A549 (cell line): Measurements from ENCODE around the gene APBB2. TPM values are rescaled to one million over a fixed set of nuclear protein-coding genes. Genes with fewer than 3 reads are reported as not detected.

Source experiments
- ATAC-seq, 2 experiments: fragments of 200-7000 bp in 1 of 2; fragments of >200 bp in 1 of 2; cut with Nextera tagmentation in 1 of 2; cut with Tn5 transposase in 1 of 2; 3 replicates each; pipeline versions ENCODE4 v1.8.0 to v1.9.1; 2018 to 2020; ENCODE audit warnings: mild to moderate bottlenecking in 1 of 2, moderate library complexity in 1 of 2
- CTCF ChIA-PET: fragments of 300-600 bp; sonication (Branson Sonifier 250); formaldehyde crosslinking; extraction: SDS; loops from one replicate; lab custom pipeline; 2021; ENCODE audit warnings: antibody characterized with exemption, inconsistent platforms; lab: Yijun Ruan, JAX
- POLR2A ChIA-PET: fragments of 350-600 bp; formaldehyde crosslinking; extraction: SDS; loops from one replicate; lab custom pipeline; 2021; ENCODE audit warnings: antibody characterized with exemption, inconsistent platforms; lab: Yijun Ruan, JAX
- DNase-seq, 2 experiments: peaks; one replicate each; pipeline versions ENCODE4 v3.0.0 to v3.0.0-alpha.2; 2011 to 2016; ENCODE audit warnings: low read depth in 1 of 2, low spot score in 1 of 2
- FAIRE-seq: peaks from 2 replicates; lab custom pipeline; 2011; peaks lifted over from hg19 to GRCh38; lab: Jason Lieb, UNC
- H3K27ac ChIP-seq, 2 experiments: fragments of >200 bp; sonication (Bioruptor Twin); formaldehyde crosslinking; 3 replicates each; pipeline ENCODE4 v1.5.1; 2016 to 2017
- H3K4me1 ChIP-seq: fragments of >200 bp; sonication (Bioruptor Twin); formaldehyde crosslinking; 3 replicates; pipeline ENCODE4 v1.6.1; 2016
- H3K4me2 ChIP-seq: fragments of >200 bp; sonication (Bioruptor Twin); formaldehyde crosslinking; 3 replicates; pipeline ENCODE4 v1.6.1; 2016
- H3K4me3 ChIP-seq: fragments of >200 bp; sonication (Bioruptor Twin); formaldehyde crosslinking; 3 replicates; pipeline ENCODE4 v1.5.1; 2016
- H3K9me3 ChIP-seq: fragments of >200 bp; sonication (Bioruptor Twin); formaldehyde crosslinking; 3 replicates; pipeline ENCODE4 v1.6.1; 2016
- BCL3 ChIP-seq: fragments of >200 bp; sonication (Bioruptor Twin); formaldehyde crosslinking; IDR thresholded peaks from 3 replicates; pipeline ENCODE4 v1.6.1; 2016
- CHD4 ChIP-seq: fragments of 200-600 bp; sonication (generic); IDR thresholded peaks from 2 replicates; pipeline ENCODE4 v1.6.1; 2016; ENCODE audit warnings: antibody characterized with exemption, mild to moderate bottlenecking, borderline replicate concordance
- ELK1 ChIP-seq: fragments of 150-350 bp; IDR thresholded peaks from 2 replicates; pipeline ENCODE4 v1.6.1; 2014; ENCODE audit warnings: low read depth, mild to moderate bottlenecking, low read length
- HMGXB4 ChIP-seq: fragments of 250-450 bp; sonication (Bioruptor Pico); IDR thresholded peaks from 2 replicates; pipeline ENCODE4 v1.5.0; 2021; ENCODE audit warnings: mild to moderate bottlenecking, moderate library complexity, borderline replicate concordance
- HOXB13 ChIP-seq: fragments of 250-450 bp; sonication (Bioruptor Pico); IDR thresholded peaks from 2 replicates; pipeline ENCODE4 v1.5.0; 2020; ENCODE audit warnings: low read depth, mild to moderate bottlenecking, moderate library complexity
- JUNB ChIP-seq: fragments of >200 bp; sonication (Bioruptor Twin); formaldehyde crosslinking; IDR thresholded peaks from 2 replicates; pipeline ENCODE4 v1.6.1; 2016
- KDM5A ChIP-seq: fragments of 200-600 bp; sonication (generic); IDR thresholded peaks from 2 replicates; pipeline ENCODE4 v1.6.1; 2016; ENCODE audit warnings: antibody characterized with exemption, mild to moderate bottlenecking
- MAX ChIP-seq: IDR thresholded peaks from 2 replicates; pipeline ENCODE4 v1.6.1; 2012
- MAZ ChIP-seq: fragments of 150-350 bp; IDR thresholded peaks from 2 replicates; pipeline ENCODE4 v1.6.1; 2014; ENCODE audit warnings: antibody characterized with exemption, low read depth, low read length, borderline replicate concordance
- MYC ChIP-seq: IDR thresholded peaks from 2 replicates; pipeline ENCODE4 v1.6.1; 2012; ENCODE audit warnings: mild to moderate bottlenecking, inconsistent platforms, low read length, improper control_type of control experiment, borderline replicate concordance
- NFE2L2 ChIP-seq: fragments of 150-350 bp; conservative IDR thresholded peaks from 2 replicates; pipeline ENCODE4 v1.6.1; 2014; ENCODE audit warnings: low read length
- PHF8 ChIP-seq: fragments of 200-600 bp; sonication (generic); IDR thresholded peaks from 2 replicates; pipeline ENCODE4 v1.6.1; 2016; ENCODE audit warnings: low read depth, mild to moderate bottlenecking, antibody characterized with exemption, moderate library complexity, borderline replicate concordance
- POLR2A ChIP-seq: IDR thresholded peaks from 2 replicates; pipeline ENCODE4 v1.6.1; 2012; ENCODE audit warnings: mild to moderate bottlenecking, low read length
- RFX5 ChIP-seq: fragments of 450-650 bp; IDR thresholded peaks from 2 replicates; pipeline ENCODE4 v1.7.1; 2014; ENCODE audit warnings: antibody characterized with exemption, mild to moderate bottlenecking, moderate library complexity
- SMC3 ChIP-seq: fragments of >200 bp; sonication (Bioruptor Twin); formaldehyde crosslinking; IDR thresholded peaks from 3 replicates; pipeline ENCODE4 v1.6.1; 2018; ENCODE audit warnings: inconsistent platforms
- TFCP2L1 ChIP-seq: fragments of 250-450 bp; sonication (Bioruptor Pico); IDR thresholded peaks from 2 replicates; pipeline ENCODE4 v1.5.0; 2021; ENCODE audit warnings: mild to moderate bottlenecking
- WGBS: methylation state at CpG from one replicate; pipeline ENCODE4 v1.1.6; 2017; ENCODE audit errors: missing lambda C conversion rate; 5-methylcytosine and 5-hydroxymethylcytosine counted together
- polyA plus RNA-seq, 4 experiments: library from polyadenylated mRNA; depleted of rRNA in 3 of 4; stranded (reverse); fragments of >200 nt; fragmentation: RNase III in 1 of 4; extraction: RNeasy Plus Mini Kit Qiagen cat#74134 plus additional on column Dnase treatment in 1 of 4; gene quantifications; 2 replicates in 3 of 4; 3 replicates in 1 of 4; pipeline ENCODE4 v1.2.3, GENCODE V29; 2011 to 2017
- TF ChIP-seq, protein P1 (sequence below): fragments of >200 bp; sonication (Bioruptor Twin); formaldehyde crosslinking; IDR thresholded peaks from 2 replicates; pipeline ENCODE4 v1.6.1; 2016
- TF ChIP-seq, protein P2 (sequence below): fragments of 200-600 bp; sonication (generic); IDR thresholded peaks from 2 replicates; pipeline ENCODE4 v1.6.1; 2016; ENCODE audit warnings: antibody characterized with exemption, mild to moderate bottlenecking, moderate library complexity

Gene APBB2
- polyA plus RNA-seq, 2 of the 4 experiments (the other 2 are of a cell fraction): 8.3 to 31.9 TPM

DNA sequence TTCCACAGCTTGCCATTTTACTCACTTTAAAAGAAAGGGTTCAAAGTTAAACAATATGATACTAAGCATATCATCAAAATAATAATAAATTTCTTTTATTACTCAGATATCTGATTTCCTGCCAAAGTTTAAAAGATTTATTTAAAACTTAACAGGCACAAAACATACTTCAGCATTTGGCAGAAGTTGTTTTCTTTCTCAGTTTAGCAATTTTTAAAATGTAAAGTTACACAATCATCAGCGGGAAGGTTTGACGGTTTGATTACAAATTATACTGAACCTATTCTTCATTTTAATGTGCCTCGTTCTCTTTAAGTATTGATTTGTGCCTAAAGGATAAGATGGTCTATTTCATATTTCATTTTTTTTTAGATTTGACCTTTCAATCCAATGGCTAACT, 227.2 kb downstream of the APBB2 start:
- WGBS: 86% methylated on average over 3 of the region's 3 CpGs
- ATAC-seq (no peak), DNase-seq (no peak), FAIRE-seq (no peak)
- peaks cover 32% of the 10 kb centered on the region for H3K4me1 ChIP-seq
- no peak for TF ChIP-seq BCL3
- TF ChIP-seq MAX: no peak
- TF ChIP-seq MAZ: no peak
- H3K4me3 ChIP-seq: no peak overlapping the region
- ChIA-PET CTCF (interaction anchor here (1.2 to 2.3 kb wide), 3 partner anchors 11 to 227 kb away, joined by 6 to 9 read pairs (median 9); partner anchors contain the start of gene APBB2), POLR2A (interaction anchor here (1.1 kb wide), 1 partner anchor 18 kb away, joined by 3 read pairs; no protein-coding TSS in a partner anchor)
- H3K27ac ChIP-seq: no peak overlapping the region
- no peaks in the 10 kb centered on the region for H3K9me3 ChIP-seq
- H3K4me2 ChIP-seq: no peak overlapping the region

DNA sequence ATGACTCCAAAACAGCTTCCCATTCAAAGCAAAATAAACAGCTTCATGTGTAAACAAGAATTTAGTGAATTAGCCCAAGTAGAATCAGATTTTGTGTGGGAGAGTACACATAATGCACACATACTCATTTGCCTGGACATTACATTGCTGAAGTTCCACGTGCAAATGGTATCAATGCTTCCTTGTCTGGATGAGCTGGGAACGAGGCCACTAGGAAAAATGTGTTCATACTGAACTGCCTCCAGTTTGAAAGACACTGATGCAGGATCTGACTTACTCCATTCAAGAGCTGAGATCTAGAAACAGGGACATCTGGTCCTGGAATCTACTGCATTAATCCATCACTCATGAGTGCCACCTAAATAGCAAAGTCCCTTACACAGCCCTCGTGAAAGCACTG, 228.0 kb downstream of the APBB2 start:
- TF ChIP-seq ELK1 (no peak), TFCP2L1 (CRISPR knock-in tag) (no peak), POLR2A (no peak), JUNB (no peak), NFE2L2 (no peak), CHD4 (no peak), RFX5 (no peak), PHF8 (no peak), HMGXB4 (CRISPR knock-in tag) (no peak), KDM5A (no peak), MYC (no peak), HOXB13 (CRISPR knock-in tag) (no peak), SMC3 (no peak)
- TF ChIP-seq, protein P1, sequence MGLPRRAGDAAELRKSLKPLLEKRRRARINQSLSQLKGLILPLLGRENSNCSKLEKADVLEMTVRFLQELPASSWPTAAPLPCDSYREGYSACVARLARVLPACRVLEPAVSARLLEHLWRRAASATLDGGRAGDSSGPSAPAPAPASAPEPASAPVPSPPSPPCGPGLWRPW: no peak
- TF ChIP-seq, protein P2, sequence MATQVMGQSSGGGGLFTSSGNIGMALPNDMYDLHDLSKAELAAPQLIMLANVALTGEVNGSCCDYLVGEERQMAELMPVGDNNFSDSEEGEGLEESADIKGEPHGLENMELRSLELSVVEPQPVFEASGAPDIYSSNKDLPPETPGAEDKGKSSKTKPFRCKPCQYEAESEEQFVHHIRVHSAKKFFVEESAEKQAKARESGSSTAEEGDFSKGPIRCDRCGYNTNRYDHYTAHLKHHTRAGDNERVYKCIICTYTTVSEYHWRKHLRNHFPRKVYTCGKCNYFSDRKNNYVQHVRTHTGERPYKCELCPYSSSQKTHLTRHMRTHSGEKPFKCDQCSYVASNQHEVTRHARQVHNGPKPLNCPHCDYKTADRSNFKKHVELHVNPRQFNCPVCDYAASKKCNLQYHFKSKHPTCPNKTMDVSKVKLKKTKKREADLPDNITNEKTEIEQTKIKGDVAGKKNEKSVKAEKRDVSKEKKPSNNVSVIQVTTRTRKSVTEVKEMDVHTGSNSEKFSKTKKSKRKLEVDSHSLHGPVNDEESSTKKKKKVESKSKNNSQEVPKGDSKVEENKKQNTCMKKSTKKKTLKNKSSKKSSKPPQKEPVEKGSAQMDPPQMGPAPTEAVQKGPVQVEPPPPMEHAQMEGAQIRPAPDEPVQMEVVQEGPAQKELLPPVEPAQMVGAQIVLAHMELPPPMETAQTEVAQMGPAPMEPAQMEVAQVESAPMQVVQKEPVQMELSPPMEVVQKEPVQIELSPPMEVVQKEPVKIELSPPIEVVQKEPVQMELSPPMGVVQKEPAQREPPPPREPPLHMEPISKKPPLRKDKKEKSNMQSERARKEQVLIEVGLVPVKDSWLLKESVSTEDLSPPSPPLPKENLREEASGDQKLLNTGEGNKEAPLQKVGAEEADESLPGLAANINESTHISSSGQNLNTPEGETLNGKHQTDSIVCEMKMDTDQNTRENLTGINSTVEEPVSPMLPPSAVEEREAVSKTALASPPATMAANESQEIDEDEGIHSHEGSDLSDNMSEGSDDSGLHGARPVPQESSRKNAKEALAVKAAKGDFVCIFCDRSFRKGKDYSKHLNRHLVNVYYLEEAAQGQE: no peak
- WGBS: 62% methylated on average over 3 of the region's 3 CpGs
- Histone ChIP-seq H3K4me2 (no peak overlapping the region), H3K4me1 (peaks cover 24% of the 10 kb centered on the region), H3K9me3 (no peaks in the 10 kb centered on the region), H3K4me3 (no peak overlapping the region), H3K27ac (no peak overlapping the region)
- ChIA-PET POLR2A (interaction anchor here (1.1 kb wide), 1 partner anchor 18 kb away, joined by 3 read pairs; no protein-coding TSS in a partner anchor), CTCF (interaction anchor here (1.2 to 2.3 kb wide), 3 partner anchors 10 to 228 kb away, joined by 6 to 9 read pairs (median 9); partner anchors contain the start of gene APBB2)
- ATAC-seq: no peak
- no peak for DNase-seq
- FAIRE-seq: no peak
